SU-DHL-6 (cell line): ENCODE measurements around the gene ITSN1.

Experiments
- H2AFZ ChIP-seq: fragments of 200-600 bp; sonication (generic); 2 replicates; pipeline ENCODE4 v1.6.1; 2014; ENCODE audit warnings: low read depth, mild to moderate bottlenecking, moderate library complexity, mixed read lengths, antibody characterized with exemption, low read length; ENCODE audit not compliant: severe bottlenecking
- H3F3A ChIP-seq: fragments of 200-600 bp; shearing (Covaris generic); 2 replicates; pipeline ENCODE4 v1.6.0; 2016; ENCODE audit warnings: antibody characterized with exemption, mild to moderate bottlenecking; ENCODE audit not compliant: insufficient read depth
- H3K27ac ChIP-seq: fragments of 200-600 bp; sonication (generic); 2 replicates; pipeline ENCODE4 v1.5.1; 2016; ENCODE audit warnings: low read depth, mild to moderate bottlenecking, low read length, moderate library complexity, mixed read lengths
- H3K27me3 ChIP-seq: fragments of 200-600 bp; sonication (generic), shearing (Covaris generic); 2 replicates; pipeline ENCODE4 v1.6.0; 2014; ENCODE audit warnings: mild to moderate bottlenecking, low read length
- H3K36me3 ChIP-seq: fragments of 200-600 bp; sonication (generic); 2 replicates; pipeline ENCODE4 v1.6.1; 2014; ENCODE audit warnings: mild to moderate bottlenecking, low read length, mixed read lengths
- H3K4me2 ChIP-seq: fragments of 300-600, 200-600 bp; shearing (Covaris generic), sonication (generic); 2 replicates; pipeline ENCODE4 v1.6.0; 2014; ENCODE audit warnings: low read length, low read depth, mild to moderate bottlenecking; ENCODE audit not compliant: poor library complexity, severe bottlenecking
- H3K4me3 ChIP-seq: fragments of 200-600 bp; sonication (generic); 2 replicates; pipeline ENCODE4 v1.5.1; 2014; ENCODE audit warnings: antibody characterized with exemption, low read length, mild to moderate bottlenecking, mixed read lengths; ENCODE audit not compliant: insufficient read depth, poor library complexity, severe bottlenecking
- H3K79me2 ChIP-seq: fragments of 200-600 bp; sonication (generic); 2 replicates; pipeline ENCODE4 v1.6.1; 2014; ENCODE audit warnings: mild to moderate bottlenecking, low read length, moderate library complexity; ENCODE audit not compliant: insufficient read depth
- H3K9ac ChIP-seq: fragments of 200-600 bp; sonication (generic); 2 replicates; pipeline ENCODE4 v1.7.0; 2014; ENCODE audit warnings: mild to moderate bottlenecking, low read length
- H3K9me2 ChIP-seq: fragments of 200-600 bp; sonication (generic); replicated peaks from 2 replicates; pipeline ENCODE4 v1.6.1; 2014; ENCODE audit warnings: low read length; ENCODE audit not compliant: insufficient read depth
- H3K9me3 ChIP-seq: fragments of 200-600 bp; sonication (generic); 2 replicates; pipeline ENCODE4 v1.6.1; 2014; ENCODE audit warnings: low read length, mixed read lengths; ENCODE audit not compliant: insufficient read depth
- H4K20me1 ChIP-seq: fragments of 200-600 bp; sonication (generic); 2 replicates; pipeline ENCODE4 v1.6.1; 2014; ENCODE audit warnings: low read depth, mild to moderate bottlenecking, antibody characterized with exemption, low read length, moderate library complexity, mixed read lengths
- EZH2phosphoT487 ChIP-seq: fragments of 200-600 bp; sonication (generic), shearing (Covaris generic); conservative IDR thresholded peaks from 2 replicates; pipeline ENCODE4 v1.6.1; 2018; ENCODE audit warnings: mild to moderate bottlenecking, antibody characterized with exemption, low read length, moderate library complexity, mixed read lengths
- TF ChIP-seq, protein P1 (sequence below): fragments of 200-600 bp; sonication (generic); IDR thresholded peaks from one replicate; pipeline ENCODE4 v1.5.1; 2017; ENCODE audit warnings: antibody characterized with exemption, mild to moderate bottlenecking, low read length, moderate library complexity; ENCODE audit not compliant: insufficient read depth, poor library complexity, severe bottlenecking

ITSN1 gene

DNA sequence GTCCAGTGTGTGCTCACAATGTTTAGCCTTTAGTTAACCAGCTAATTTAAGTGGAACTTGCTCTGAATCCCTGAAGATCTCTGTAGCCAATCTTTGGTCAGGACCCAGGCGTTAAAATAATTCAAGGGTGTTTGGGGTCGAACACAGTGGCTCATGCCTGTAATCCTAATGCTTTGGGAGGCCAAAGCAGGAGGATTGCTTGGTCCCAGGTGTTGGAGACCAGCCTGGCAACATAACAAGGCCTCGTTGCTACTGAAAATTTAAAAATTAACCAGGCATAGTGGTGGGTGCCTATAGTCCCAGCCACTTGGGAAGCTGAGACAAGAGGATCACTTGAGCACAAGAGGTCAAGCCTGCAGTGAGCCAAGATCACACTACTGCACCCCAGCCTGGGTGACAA is 94.3 kb downstream of the ITSN1 start:
- Histone ChIP-seq H3K4me2 (no peak overlapping the region), H3K4me3 (no peak overlapping the region), H3K9me2 (no peaks in the 10 kb centered on the region), H3K9ac (no peak overlapping the region), H4K20me1 (no peaks in the 10 kb centered on the region), H3K27me3 (no peaks in the 10 kb centered on the region), H3K79me2 (no peaks in the 10 kb centered on the region), H3K9me3 (no peaks in the 10 kb centered on the region), H3K27ac (no peak overlapping the region), H3K36me3 (no peaks in the 10 kb centered on the region), H3F3A (no peaks in the 10 kb centered on the region), H2AFZ (no peak overlapping the region)
- TF ChIP-seq EZH2phosphoT487 = no peak
- TF ChIP-seq, protein P1, sequence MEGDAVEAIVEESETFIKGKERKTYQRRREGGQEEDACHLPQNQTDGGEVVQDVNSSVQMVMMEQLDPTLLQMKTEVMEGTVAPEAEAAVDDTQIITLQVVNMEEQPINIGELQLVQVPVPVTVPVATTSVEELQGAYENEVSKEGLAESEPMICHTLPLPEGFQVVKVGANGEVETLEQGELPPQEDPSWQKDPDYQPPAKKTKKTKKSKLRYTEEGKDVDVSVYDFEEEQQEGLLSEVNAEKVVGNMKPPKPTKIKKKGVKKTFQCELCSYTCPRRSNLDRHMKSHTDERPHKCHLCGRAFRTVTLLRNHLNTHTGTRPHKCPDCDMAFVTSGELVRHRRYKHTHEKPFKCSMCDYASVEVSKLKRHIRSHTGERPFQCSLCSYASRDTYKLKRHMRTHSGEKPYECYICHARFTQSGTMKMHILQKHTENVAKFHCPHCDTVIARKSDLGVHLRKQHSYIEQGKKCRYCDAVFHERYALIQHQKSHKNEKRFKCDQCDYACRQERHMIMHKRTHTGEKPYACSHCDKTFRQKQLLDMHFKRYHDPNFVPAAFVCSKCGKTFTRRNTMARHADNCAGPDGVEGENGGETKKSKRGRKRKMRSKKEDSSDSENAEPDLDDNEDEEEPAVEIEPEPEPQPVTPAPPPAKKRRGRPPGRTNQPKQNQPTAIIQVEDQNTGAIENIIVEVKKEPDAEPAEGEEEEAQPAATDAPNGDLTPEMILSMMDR = no peak

- Histone ChIP-seq H3K27ac (no peak overlapping the region), H3F3A (no peaks in the 10 kb centered on the region), H3K9me3 (no peaks in the 10 kb centered on the region), H3K79me2 (no peaks in the 10 kb centered on the region), H3K36me3 (no peaks in the 10 kb centered on the region), H4K20me1 (no peaks in the 10 kb centered on the region), H2AFZ (no peak overlapping the region), H3K9ac (no peak overlapping the region), H3K27me3 (no peaks in the 10 kb centered on the region), H3K4me2 (no peak overlapping the region), H3K9me2 (no peaks in the 10 kb centered on the region), H3K4me3 (no peak overlapping the region)
- TF ChIP-seq EZH2phosphoT487 = no peak
- TF ChIP-seq, protein P1 = no peak
These were observed 97.4 kb downstream of the ITSN1 start for GRCh38 chr21:33739701-33740100.

DNA sequence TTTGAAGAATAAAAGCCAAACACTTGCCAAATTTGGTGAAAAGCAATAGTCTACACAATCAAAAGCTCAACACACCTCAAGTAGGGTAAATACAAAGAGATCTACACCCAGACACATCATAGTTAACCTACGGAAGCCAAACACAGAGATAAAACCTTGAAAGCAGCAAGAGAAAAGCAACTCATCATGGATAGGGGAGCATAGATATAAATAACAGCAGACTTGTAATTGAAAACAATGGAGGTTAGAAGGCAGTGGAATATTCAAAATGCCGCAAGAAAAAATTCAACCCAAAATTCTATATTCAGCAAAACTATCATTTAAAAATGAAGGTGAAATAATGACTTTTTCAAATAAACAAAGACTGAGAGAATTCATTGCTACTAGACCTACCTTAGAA is 105.1 kb downstream of the ITSN1 start:
- H3K9me3 ChIP-seq = peaks cover 5% of the 10 kb centered on the region; the same call in 1 of the 2 replicates
- H3K9ac ChIP-seq = no peak overlapping the region
- no peaks in the 10 kb centered on the region for H4K20me1 ChIP-seq
- no peak overlapping the region for H2AFZ ChIP-seq
- H3K4me2 ChIP-seq = no peak overlapping the region
- no peak overlapping the region for H3K4me3 ChIP-seq
- no peak overlapping the region for H3K27ac ChIP-seq
- H3K27me3 ChIP-seq = no peaks in the 10 kb centered on the region
- TF ChIP-seq, protein P1 = no peak
- TF ChIP-seq EZH2phosphoT487 = no peak
- H3K79me2 ChIP-seq = no peaks in the 10 kb centered on the region
- 0 out of 2 replicates have a peak, but pooled peaks cover 3% of the 10 kb centered on the region for H3K36me3 ChIP-seq
- no peaks in the 10 kb centered on the region for H3F3A ChIP-seq
- H3K9me2 ChIP-seq = no peaks in the 10 kb centered on the region

GRCh38 chr21:33748903-33749302 is 106.6 kb downstream of the ITSN1 start:
- H3K36me3 ChIP-seq = 0 out of 2 replicates have a peak, but pooled peaks cover 3% of the 10 kb centered on the region
- H3K79me2 ChIP-seq = no peaks in the 10 kb centered on the region
- H3K4me2 ChIP-seq = no peak overlapping the region
- no peak for TF ChIP-seq EZH2phosphoT487
- TF ChIP-seq, protein P1 = no peak
- H3F3A ChIP-seq = no peaks in the 10 kb centered on the region
- H3K9me3 ChIP-seq = peaks cover 5% of the 10 kb centered on the region; the same call in 1 of the 2 replicates
- H4K20me1 ChIP-seq = no peaks in the 10 kb centered on the region
- no peak overlapping the region for H3K27ac ChIP-seq
- H2AFZ ChIP-seq = no peak overlapping the region
- no peaks in the 10 kb centered on the region for H3K9me2 ChIP-seq
- no peak overlapping the region for H3K4me3 ChIP-seq
- no peaks in the 10 kb centered on the region for H3K27me3 ChIP-seq
- no peak overlapping the region for H3K9ac ChIP-seq
